HG02884 (cell line): ENCODE measurements around the gene ALDH1A3.
A peak's percentile ranks its signal among the peaks of the same experiment; 100 is the strongest.

Source experiments
- ATAC-seq: cut with Tn5 transposase; IDR thresholded peaks from one replicate; pipeline ENCODE4 v1.9.1; 2021; ENCODE audit warnings: mild to moderate bottlenecking, moderate library complexity; ENCODE audit not compliant: unreplicated experiment

Gene ALDH1A3

DNA sequence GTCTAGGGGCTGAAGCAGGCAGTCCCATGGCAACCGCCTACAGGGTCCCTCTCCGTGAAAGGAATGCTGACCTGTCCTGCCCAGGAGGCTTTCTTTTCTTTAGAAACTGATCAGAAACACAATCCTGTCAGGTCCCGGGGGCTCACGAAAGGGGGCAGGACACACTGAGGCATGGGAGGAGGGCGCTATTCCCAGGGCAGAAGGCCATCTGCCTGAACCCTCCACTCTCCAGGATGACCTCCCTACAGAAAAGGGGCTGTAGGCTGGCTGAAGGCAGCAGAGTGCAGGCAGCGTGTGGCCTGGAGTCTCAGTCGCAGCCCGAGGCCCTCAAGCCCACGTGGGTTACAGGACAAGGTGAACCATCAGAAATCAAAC is 21.2 kb downstream of the ALDH1A3 start:
- no peak for ATAC-seq

DNA sequence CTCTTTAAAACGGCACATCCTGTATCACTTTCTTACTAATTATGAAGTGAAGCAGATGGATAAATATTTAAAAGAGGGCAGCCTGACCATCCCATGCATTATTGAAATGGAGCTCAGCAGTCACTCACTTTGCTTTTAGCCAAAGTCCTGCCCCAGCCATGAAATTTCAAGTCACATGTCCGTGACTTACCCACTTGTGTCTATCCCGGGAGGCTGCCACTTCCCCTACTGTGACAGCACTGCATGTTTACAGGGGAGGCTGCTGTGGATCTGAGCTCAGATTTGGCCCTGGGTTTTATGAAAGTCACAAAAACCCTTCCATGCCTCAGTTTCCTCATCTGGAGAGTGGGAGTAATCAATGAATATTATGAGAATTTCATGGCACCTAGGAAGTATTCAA is 21.7 kb downstream of the ALDH1A3 start:
- ATAC-seq: no peak

DNA sequence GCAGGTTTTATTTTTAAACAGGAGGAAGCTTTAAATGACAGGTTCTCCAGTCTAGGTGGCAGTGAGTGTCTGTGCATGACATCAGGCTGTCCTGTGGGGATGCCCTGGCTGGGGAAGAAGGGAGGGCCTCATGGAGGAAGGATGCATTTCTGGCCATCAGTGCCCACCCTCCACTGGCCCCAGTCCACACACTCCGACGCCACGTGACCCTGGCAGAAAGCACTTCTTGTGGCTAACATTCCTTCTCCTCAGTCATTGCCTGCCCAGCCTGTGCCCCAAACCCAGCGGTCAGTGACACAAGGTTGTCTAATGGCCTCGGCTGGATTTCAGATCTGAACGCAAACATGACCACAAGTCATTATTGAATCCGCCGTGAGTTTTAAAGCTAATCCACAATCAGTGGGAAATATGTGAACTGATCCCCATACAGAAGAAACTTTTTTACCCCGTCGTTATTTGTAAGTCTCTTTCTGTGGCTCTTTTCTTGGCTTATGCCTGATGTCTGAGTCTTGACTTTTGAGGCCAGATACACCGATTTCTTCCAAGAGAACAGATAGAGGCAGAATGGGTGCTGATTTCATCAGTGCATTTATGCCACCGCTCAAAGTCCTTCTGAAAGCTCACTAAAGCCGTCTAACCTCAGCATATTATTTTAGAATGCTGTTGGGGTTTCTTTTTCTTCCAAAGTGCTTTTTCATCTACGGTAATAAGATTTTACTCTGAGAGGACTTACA is 22.2 kb downstream of the ALDH1A3 start:
- ATAC-seq: no peak

DNA sequence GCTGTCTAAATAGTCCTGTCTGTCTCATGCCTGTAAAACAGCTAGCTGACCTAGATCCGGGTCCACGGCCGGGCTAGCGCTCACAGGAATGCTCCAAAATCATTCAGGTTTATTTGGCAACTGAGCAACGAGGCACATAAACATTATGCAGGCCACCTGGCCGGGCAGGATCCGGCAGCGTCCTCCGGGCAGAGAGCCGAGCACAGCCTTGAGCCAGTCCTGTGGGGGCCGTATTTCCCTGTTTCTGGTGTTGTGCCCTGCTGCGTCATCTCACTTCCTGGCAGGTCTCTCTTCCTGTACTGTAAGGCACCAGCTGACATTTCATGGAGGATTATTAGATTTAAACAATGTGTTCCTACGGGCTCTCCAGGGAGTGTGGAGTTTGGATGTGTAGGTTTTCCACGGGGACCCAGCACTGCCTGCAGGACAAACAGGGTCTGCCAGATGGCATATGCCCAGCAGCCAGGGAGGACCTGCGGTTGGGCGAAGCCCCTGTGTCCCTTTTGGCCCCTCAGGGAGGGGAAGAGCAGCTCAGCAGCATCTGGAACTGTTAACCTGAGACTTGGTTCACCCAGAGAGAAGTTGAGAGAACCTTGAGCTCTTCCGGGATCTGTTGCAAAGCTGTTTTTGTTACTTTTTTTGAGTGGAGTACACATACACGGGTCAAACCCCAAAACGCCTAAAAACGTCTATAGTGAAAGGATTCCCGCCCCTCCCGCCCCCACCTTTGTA is 23.0 kb downstream of the ALDH1A3 start:
- ATAC-seq: no peak

DNA sequence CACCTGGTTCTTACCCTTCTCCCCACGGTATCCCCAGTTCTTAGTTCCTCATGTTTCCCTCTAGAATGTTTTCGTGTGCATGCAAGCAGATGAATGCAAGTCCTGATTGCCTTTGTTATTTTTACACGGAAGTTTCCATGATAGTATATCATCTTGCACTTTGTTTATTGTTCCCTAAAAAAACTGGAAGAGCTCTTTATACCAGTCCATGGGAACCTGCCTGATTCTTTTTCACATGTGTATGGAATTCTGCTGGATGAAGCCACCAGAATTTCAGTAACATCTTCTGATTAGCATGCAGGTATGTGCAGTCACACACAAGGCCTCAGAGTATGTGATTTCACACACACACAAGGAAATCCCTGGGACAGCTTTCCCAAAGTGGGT is 23.5 kb downstream of the ALDH1A3 start:
- ATAC-seq: no peak

DNA sequence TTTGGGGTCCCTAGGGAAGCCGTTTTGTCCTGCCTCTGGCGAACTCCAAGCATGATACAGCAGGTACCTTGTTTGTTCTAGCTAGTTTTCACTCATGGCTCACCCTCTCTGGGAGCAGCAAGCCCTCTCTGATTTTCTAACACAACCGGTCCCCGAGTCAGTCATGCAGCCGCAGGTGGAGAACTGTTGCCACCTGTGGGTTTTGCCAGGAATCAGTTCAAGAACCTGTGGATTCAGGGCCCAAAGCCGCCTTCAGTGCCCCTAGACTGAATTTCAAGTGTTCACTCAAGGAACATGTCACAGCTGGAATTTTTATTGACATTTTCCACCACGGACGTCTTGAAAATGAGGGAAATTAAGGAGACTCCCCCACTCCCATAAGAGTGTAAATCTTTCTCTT is 26.2 kb downstream of the ALDH1A3 start:
- ATAC-seq: no peak

DNA sequence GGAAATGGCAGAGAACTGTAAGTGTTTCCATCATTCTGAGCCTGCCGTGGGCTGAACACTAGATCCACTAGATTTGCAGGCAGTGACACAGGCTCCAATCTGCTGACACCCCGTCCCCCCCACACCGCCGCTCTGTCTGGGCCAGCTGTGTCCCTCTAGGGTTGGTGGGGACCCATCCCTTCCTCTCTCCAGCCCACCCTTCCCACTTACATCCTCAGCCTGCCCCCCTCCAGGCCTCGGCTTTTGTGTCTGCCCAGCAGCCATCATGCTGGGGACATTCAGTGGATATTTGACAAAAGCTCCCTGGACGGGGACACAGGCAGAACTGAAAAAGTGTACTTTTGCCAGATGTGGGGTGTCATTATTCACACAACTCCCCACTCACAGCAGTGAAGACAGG is 28.8 kb downstream of the ALDH1A3 start:
- ATAC-seq: no peak

DNA sequence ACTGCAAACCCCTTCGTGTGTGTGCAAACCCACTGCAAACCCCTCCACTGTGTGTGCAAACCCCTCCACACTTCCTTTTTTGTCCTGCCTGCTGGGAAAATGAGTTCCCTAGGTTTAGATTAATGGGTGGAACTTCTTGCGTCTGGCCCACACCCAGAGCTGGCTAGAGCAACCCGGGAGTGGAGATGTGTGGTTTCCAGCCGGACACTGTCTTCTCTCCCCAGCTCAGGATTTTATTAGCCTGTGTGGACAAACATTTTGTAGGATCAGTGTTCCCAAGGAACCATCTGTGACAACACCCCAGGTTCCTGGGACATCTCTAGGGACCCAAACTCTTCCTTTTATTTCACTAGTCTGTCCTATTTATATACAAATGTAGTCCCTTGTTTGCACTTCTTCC is 29.9 kb downstream of the ALDH1A3 start:
- no peak for ATAC-seq

DNA sequence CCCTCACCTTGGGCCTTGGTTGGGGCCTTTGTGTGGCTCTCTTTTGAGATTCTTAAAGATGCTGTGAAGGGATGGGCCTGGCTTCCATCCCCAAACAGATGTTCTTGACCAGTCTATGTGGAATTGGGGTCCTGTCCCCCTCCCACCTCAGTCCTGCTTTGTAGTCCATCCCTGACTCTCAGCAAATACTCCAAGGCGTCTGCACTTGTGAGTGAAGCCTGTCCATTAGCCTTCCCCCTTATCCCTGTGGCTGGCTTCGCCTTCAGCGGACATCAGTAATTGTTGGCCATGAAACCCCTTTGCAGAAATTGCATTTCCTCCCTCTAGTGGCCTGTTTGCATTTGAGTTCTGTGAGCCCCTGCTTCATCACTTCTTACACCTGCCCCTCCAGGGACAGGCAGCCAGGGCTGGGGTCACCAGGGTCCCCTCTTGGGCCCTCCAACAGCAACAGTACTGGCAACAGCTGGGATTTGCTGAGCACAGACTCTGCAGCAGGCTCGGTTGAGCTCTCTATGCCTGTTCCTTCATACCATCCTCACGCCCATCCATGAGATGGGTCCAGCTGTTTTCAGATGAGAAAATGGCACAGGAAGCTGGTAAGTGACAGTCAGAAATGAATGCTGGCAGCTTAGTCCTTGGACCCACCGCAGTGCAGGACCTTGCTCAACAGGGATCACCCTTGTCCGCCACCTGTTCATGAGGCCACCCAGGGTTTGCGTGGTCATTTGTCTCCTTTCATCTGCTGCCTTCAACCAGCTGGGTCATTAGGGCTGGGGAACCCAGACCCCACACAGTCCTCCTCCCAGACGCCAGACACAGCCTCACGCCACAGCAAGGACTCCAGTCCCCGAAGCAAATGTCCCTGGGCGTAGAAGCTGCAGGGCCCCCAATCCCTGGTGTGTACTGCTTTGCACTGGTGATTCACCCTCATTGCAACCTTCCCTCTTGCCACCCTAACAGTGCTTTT is 30.6 kb downstream of the ALDH1A3 start:
- no peak for ATAC-seq

DNA sequence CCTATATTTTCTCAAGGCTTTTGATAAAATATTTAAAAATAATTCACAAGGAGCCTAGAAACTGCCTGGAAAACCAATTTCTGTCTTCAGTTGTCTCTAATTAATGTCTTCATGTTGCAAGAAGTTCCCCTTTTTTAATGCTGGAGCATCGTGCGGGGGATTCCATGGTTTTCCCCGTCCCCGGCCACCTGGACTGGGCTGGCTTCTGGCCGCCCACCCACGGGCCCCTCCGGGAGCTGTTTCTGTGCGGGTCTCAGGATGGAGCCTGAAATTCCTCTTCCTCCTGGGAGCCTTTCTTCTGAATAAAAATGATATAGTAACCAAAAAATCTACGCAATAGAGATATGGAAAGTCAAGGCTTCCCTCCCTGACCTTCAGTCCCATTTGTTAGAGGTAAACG is 31.5 kb downstream of the ALDH1A3 start:
- ATAC-seq: no peak

DNA sequence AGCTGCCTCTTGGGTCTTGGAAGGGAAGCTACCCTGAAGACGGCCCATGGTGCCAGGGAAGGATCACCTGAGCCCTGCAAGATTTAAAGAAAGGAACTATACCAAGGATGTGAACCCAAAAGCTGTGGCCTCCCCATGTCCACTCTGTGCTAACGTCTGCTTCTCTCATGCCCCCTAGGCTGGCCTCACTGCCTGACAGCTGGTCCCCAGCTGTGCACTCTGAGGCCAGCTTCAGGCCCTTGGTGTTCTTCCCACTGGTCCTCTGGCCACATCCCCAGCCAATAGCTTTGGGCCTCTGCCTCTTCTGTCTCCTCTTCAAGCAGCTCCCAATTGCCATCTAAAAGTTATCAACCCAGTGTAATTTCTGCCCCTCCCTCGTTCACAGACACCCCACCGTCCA is 34.3 kb downstream of the ALDH1A3 start:
- no peak for ATAC-seq

DNA sequence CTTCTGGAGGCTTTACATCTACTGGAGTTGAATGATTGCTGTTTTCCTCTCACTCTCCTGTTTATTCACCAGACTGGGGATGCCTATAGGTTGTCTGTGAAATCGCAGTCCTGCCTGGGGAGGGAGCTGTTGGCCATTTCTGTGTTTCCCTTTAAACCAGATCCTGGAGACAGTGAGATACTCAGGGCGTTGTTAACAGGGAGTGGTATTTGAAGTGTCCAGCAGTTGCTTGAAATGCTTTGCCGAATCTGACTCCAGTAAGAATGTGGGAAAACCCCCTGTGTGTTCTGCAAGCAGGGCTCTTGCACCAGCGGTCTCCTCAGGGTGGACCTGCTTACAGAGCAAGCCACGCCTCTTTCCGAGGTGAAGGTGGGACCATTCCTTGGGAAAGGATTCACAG is 35.2 kb downstream of the ALDH1A3 start:
- ATAC-seq: no peak

DNA sequence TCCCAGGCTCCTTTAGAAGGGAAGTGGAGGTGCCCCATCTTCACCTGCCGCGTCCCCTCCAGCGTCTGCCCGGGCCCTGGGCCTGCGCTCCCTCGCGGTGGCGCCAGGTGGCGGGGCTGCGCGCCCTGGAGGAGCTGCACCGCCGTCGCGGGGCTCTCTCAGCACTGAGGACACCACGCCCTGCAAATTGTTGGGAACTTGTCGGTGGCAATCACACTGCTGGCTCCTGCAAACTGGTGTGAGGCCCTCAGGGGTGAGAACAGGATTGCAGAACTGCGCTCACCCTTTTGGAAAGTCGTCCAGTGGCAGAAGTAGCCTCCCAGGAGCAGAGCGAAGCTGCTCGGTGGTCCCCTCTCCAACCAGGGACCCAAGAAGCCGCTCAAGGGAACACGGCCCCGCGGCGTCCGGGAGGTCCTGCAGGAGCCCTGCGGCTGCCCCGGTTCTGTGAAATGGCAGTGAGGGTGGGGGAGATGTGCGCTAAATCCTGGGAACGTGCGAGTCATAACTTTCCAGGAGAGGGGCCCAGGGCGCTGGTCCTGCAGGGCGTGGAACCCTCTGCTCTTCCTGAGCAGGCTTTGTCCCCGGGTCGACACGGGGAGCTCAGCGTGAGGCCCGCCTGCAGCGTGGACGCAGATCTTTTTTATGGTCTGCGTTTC is 38.5 kb downstream of the ALDH1A3 start:
- ATAC-seq: peak; percentile 57

DNA sequence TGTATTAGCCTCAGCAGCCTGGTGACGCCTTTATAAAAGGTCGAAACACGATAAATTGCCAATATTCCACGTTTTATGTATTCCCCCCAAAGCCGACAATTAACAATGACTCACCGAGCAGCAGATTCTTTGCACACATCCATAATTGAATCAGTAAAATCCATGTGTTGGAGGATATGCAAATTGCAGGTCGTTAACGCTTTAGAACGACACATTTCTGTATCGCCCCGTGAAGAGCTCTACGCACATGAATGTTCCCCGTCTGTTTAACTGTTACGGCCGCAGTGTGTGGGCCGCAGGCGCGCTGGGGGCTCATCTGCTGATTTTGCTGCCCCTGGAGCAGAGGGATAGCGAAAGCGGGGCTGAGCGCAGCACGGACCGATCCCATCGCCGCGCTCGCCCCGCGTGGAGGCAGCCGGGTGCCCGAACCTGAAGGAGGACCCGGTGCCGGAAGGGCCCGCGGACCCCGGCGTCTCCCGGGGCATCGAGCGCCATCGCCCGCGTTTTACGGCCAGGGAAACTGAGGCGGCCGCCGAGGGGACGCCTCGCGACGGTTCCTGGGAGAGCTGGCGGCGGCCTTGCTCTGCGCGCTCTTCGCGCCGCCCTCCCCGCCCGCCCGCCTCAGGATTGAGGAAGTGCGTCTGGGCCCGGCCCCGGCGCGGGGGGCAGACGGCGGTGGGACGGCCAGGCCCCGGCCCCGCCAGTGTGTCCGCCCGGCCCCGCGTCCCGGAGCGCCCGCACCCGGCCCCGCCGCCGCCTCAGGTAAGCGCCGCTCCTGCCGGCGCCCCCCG is 39.3 kb downstream of the ALDH1A3 start, which contains the start of gene LRRK1:
TSS of gene LRRK1 (plus strand) at position 668 of the 791 bp plus-strand sequence. CDS start 5,276 bp downstream, outside the sequence.
- ATAC-seq: no peak

DNA sequence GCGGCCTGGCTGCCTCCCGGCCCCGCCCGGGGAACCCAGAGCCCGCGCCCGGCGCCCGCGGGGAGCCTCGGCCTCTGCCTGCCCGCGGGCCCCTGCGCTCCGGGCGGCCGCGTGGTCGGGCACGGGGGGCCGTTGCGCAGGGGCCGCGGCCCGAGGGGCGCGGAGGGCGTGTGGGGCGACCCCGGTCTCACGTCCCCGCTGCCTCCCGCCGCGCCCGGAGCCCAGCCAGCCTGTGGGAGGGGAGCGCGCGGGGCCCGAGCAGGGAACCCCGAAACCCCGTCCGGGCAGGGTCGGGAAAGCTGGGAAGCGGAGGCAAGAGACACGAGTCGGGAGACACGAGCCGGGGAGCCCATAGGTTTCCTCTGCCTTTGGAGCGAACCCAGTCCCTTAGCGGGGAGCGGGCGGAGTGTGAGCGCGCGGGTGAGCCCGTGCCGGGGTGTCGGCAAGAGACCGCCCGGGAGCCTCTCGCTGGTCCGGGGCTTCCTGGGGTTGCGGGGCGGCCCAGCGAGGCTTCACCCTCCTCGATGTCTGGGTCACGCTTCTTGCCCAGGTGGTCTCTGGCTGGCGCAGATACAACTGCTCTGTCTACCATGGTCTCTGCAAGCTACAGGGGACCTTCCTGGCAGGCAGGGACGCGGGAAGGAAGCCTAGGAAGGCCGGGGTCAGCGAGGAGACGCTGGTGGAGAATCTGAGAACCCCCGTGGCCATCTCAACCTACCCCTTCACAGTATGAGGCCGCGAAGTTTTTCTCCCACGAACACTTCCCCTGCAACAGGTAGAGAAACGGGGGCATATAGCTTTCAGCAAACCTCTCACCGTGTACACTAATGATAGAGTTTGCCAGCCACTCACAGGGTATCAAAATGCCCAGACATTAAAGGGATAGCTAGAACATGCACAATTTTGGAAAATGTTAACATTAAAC is 40.1 kb downstream of the ALDH1A3 start:
- no peak for ATAC-seq

DNA sequence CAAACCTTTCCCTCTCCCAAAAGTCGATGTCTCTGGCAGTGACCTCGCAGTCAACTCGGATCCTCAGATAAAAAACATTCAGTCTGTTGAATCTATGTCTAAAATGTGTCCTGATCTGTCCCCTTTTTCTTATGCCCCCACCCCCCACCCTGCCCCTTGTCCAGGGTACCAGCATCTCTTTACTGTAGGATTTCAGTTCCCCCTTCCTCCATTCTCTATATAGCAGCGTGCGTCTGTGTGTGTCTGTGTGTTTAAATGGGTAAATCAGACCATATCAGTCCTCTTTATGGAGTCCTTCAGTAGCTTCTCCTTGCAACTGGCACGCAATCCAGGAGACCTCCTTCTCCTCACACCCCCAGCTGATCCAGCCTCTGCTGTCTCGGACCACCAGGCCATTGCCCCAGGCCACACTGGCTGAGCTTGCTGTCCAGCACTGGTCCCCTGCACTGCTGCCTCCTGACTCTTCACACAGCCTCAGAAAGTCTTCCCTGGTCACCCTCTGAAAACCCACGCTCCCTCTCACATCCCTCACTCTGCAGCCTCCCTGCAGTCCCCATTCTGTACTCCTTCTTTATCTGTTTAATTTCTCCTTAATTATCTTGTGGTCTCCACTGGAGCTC is 41.0 kb downstream of the ALDH1A3 start:
- no peak for ATAC-seq

DNA sequence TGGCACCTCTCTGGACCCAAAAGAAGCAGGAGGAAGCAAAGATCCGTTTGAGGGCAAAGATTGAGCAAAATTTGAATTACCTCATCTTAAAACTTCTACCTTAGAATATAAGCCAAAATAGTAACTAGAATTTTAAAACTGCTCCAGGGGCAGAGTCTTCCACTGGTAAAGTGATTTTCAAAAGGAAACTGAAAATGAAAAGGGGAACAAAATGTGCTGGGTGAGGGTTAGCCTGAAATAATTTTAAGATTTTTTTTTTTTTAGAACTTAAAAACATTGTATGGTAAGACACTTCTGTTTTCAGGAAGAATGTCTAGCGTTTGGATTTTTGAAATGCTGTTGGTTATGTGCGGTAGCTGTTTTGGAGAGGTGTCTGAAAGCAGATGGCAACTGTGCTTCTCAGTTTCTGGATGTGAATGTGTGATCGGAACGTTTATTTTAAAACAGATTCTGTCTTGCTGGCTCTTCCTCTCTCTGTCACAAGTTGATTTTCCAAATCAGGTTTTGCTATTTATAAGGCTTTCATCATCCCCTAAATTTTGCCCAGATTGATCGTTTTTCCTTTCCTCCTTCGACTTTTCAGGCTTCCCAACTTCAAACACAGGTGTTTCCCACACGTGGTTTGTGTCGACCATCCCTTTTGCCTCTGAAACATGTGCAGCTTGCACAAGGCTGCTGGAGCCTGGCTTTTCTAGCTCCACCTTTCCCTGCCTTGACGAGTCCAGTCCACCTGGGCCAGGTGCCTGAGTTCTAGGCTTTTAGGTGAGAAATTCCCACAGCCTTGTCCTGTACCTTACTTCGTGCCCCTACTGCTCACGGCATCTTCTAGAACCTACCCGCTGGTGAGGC is 42.8 kb downstream of the ALDH1A3 start:
- no peak for ATAC-seq

DNA sequence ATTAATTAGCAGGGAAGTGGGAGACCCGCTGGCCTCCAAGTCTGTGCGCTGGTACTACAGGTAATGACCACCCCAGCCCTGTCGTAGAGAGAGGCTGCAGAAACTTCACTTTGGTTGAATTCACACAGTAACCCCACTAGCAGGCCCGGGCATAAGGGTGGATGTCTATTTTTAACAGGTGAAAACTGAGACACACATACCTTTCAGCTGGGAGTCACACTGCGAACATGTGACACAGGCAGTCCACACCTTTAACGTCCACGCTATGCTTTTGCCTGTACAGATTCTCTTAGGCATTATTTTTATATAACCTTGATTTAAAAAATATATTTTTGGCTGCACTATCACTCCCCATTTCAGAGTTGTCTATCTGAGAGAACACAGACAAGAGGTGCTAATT is 43.4 kb downstream of the ALDH1A3 start:
- no peak for ATAC-seq
